MM.1S (cell line): ENCODE data around the gene USP10.

ENCODE experiments used
- CTCF ChIP-seq: fragments of 300-600 bp; sonication (generic); IDR thresholded peaks from 2 replicates; pipeline ENCODE4 v1.5.1; 2016; ENCODE audit warnings: antibody characterized with exemption, low read length, mixed read lengths
- EZH2 ChIP-seq: fragments of 300-600 bp; sonication (generic); optimal IDR thresholded peaks from 2 replicates; pipeline ENCODE3; 2017; ENCODE audit warnings: low read depth, mild to moderate bottlenecking, antibody characterized with exemption, low read length, mixed read lengths

- TF ChIP-seq CTCF (no peak), EZH2 (no peak)
Observed at GRCh38 chr16:84815462-84815861, 115.7 kb downstream of the USP10 start.
